HG03045 (cell line): Measurements from ENCODE around the gene AGR2.

Source experiments
- ATAC-seq: cut with Tn5 transposase; IDR thresholded peaks from one replicate; pipeline ENCODE4 v1.9.1; 2021; ENCODE audit warnings: mild to moderate bottlenecking, moderate library complexity; ENCODE audit not compliant: unreplicated experiment

Gene AGR2

DNA sequence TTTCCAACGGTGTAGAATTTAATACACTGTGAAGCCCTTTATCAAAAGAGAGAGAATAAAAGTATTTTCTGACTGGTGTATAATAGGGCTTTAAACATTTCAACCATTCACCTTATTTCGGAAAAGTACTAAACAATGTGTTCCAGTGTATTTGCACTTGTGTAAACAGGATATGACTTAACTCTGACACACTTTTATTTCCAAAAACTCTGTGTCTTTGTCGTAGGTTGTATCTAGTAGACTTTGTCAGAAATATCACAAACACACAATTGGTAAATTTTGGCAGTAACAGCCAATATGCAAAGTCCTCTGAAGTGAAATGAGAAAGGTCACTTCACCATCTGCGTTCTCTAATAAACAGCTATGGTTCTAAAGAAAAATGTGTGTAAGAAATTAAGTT, 61.6 kb downstream of the AGR2 start:
- ATAC-seq, result no peak

DNA sequence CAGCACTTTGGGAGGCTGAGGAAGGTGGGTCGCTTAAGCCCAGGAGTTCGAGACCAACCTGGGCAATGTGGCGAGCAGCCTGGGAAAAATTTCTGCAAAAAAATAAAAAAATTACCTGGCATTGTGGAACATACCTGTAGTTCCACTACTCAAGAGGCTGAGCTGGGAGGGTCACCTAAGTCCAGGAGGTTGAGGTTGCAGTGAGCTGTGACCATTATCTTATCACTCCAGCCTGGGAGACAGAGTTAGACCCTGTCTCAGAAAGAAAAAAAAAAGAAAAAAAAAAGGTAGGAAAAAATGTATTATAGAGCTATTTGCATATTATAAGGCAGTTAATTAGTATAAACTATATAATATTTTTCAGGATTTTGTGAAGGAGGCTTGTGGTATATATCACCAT, 62.3 kb downstream of the AGR2 start:
- no peak for ATAC-seq
